Uterus (tissue), 2 donors: ENCODE measurements around the gene ZC3H15.

ENCODE experiments used
- POLR2A ChIP-seq, 2 donors: fragments of 450-650 bp; IDR thresholded peaks; one replicate each; pipeline ENCODE4 v1.6.1; 2016; ENCODE audit warnings: antibody characterized with exemption in 2 of 2, mild to moderate bottlenecking in 1 of 2, moderate library complexity in 1 of 2
- TF ChIP-seq, protein P1 (sequence below), 4 experiments: fragments of 200-600 bp in 2 of 4; fragments of 450-650 bp in 2 of 4; sonication (generic) in 2 of 4; IDR thresholded peaks; one replicate each; pipeline ENCODE4 v1.5.1; 2016 to 2019; ENCODE audit warnings: antibody characterized with exemption in 4 of 4, mild to moderate bottlenecking in 2 of 4, moderate library complexity in 1 of 4

DNA sequence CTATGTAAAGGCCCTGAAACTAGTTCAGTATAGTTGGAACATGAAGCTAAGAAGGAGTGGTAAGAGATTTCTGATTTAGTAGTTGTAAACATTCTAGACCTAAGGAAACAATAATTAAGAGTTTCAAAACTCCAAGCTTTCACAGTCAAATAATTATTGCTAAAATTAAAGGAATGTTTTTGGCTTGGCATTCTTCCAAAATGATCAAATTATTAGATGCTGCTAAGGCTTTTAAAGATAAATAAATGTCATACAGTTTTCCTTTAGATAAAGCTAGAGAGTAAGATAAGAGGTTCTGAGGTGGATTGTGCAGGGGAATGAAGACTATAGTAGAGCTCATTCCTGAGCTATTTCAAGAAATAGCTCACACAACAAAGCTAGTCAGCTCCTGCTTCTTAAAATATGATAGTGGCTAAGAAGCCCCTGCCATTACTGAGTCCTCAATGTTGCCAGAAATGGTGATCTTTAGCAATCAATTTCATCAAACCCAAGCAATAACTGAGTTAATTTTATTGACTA, 45.3 kb downstream of the ZC3H15 start:
- TF ChIP-seq, protein P1, sequence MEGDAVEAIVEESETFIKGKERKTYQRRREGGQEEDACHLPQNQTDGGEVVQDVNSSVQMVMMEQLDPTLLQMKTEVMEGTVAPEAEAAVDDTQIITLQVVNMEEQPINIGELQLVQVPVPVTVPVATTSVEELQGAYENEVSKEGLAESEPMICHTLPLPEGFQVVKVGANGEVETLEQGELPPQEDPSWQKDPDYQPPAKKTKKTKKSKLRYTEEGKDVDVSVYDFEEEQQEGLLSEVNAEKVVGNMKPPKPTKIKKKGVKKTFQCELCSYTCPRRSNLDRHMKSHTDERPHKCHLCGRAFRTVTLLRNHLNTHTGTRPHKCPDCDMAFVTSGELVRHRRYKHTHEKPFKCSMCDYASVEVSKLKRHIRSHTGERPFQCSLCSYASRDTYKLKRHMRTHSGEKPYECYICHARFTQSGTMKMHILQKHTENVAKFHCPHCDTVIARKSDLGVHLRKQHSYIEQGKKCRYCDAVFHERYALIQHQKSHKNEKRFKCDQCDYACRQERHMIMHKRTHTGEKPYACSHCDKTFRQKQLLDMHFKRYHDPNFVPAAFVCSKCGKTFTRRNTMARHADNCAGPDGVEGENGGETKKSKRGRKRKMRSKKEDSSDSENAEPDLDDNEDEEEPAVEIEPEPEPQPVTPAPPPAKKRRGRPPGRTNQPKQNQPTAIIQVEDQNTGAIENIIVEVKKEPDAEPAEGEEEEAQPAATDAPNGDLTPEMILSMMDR (IDR thresholded peaks at IDR 0.05) = no peak
- TF ChIP-seq POLR2A (IDR thresholded peaks at IDR 0.05) = no peak
